Measurements from ENCODE around the gene USP17L27.
"Not testable (repeated sequence)": the region's sequence is repeated elsewhere in the genome, so short reads cannot be mapped to it uniquely, and the experiment has no call there.

The USP17L27 gene
- total RNA-seq, result 0 reads per million in 2 experiments

- not testable (repeated sequence) for DNase-seq (ENCODE audit: low read depth)
Observed at GRCh38 chr4:9343848-9344247, at the start of gene USP17L27. Gene USP17L27, plus strand, starts transcription at chr4:9344148. Its CDS starts 0 bp downstream, at chr4:9344148.

GRCh38 chr4:9324191-9324590, 19.8 kb upstream of the USP17L27 start:
- DNase-seq (ENCODE audit: low read depth), result not testable (repeated sequence)

DNA sequence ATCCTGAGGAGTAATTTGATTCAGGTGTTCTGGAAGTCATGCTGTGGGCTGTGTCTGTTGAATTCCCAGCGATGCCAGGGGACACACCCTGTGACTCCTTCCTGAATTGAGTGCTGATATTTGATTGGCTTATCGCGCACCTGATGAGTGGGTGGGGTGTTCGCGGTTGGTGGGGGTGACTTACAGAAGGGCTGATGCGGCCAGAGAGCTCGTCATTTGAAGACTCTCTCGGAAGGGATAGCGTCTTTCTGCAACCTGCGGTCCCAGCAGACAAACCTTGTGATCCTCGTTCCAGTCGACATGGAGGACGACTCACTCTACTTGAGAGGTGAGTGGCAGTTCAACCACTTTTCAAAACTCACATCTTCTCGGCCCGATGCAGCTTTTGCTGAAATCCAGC, 19.1 kb upstream of the USP17L27 start, which contains the start of gene USP17L24:
TSS of gene USP17L24 (plus strand) at position 301 of the 400 bp plus-strand sequence. CDS start at position 301, 0 bp downstream.
- not testable (repeated sequence) for DNase-seq (ENCODE audit: low read depth)

- not testable (repeated sequence) for DNase-seq (ENCODE audit: low read depth)
Observed at GRCh38 chr4:9329611-9330010, 14.3 kb upstream of the USP17L27 start, which contains the start of gene USP17L25. Gene USP17L25, plus strand, starts transcription at chr4:9329911. Its CDS starts 0 bp downstream, at chr4:9329911.

- DNase-seq (ENCODE audit: low read depth), result not testable (repeated sequence)
Observed at GRCh38 chr4:9334358-9334757, 9.6 kb upstream of the USP17L27 start, which contains the start of gene USP17L26. Gene USP17L26, plus strand, starts transcription at chr4:9334658. Its CDS starts 0 bp downstream, at chr4:9334658.

DNA sequence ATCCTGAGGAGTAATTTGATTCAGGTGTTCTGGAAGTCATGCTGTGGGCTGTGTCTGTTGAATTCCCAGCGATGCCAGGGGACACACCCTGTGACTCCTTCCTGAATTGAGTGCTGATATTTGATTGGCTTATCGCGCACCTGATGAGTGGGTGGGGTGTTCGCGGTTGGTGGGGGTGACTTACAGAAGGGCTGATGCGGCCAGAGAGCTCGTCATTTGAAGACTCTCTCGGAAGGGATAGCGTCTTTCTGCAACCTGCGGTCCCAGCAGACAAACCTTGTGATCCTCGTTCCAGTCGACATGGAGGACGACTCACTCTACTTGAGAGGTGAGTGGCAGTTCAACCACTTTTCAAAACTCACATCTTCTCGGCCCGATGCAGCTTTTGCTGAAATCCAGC, 4.8 kb upstream of the USP17L27 start, which contains the start of gene USP17L5:
TSS of gene USP17L5 (plus strand) at position 301 of the 400 bp plus-strand sequence. CDS start at position 301, 0 bp downstream.
- not testable (repeated sequence) for DNase-seq (ENCODE audit: low read depth)

DNA sequence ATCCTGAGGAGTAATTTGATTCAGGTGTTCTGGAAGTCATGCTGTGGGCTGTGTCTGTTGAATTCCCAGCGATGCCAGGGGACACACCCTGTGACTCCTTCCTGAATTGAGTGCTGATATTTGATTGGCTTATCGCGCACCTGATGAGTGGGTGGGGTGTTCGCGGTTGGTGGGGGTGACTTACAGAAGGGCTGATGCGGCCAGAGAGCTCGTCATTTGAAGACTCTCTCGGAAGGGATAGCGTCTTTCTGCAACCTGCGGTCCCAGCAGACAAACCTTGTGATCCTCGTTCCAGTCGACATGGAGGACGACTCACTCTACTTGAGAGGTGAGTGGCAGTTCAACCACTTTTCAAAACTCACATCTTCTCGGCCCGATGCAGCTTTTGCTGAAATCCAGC, 4.6 kb downstream of the USP17L27 start, which contains the start of gene USP17L28:
TSS of gene USP17L28 (plus strand) at position 301 of the 400 bp plus-strand sequence. CDS start at position 301, 0 bp downstream.
- DNase-seq (ENCODE audit: low read depth), result not testable (repeated sequence)

DNA sequence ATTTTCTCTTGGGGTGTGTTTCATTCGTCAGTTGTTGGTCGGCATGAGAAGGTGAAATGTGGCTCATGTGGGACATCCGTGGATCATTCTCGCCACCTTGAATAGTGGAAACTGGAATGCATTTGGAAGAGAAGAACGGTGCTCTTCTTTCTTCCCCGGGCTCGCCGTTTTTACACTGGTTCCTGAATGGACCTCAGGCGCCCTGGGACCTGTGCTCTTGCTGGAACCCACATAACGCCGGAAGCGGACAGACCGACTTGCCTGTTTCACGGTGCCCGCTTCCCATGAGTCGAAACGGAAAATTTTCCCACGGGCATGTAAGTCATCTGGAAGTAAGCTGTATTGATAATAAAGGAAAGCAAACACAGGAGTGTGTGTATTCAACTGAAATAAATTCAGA, 6.9 kb downstream of the USP17L27 start:
- DNase-seq (ENCODE audit: low read depth), result not testable (repeated sequence)

DNA sequence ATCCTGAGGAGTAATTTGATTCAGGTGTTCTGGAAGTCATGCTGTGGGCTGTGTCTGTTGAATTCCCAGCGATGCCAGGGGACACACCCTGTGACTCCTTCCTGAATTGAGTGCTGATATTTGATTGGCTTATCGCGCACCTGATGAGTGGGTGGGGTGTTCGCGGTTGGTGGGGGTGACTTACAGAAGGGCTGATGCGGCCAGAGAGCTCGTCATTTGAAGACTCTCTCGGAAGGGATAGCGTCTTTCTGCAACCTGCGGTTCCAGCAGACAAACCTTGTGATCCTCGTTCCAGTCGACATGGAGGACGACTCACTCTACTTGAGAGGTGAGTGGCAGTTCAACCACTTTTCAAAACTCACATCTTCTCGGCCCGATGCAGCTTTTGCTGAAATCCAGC, 9.4 kb downstream of the USP17L27 start, which contains the start of gene USP17L29:
TSS of gene USP17L29 (plus strand) at position 301 of the 400 bp plus-strand sequence. CDS start at position 301, 0 bp downstream.
- DNase-seq (ENCODE audit: low read depth), result not testable (repeated sequence)

DNA sequence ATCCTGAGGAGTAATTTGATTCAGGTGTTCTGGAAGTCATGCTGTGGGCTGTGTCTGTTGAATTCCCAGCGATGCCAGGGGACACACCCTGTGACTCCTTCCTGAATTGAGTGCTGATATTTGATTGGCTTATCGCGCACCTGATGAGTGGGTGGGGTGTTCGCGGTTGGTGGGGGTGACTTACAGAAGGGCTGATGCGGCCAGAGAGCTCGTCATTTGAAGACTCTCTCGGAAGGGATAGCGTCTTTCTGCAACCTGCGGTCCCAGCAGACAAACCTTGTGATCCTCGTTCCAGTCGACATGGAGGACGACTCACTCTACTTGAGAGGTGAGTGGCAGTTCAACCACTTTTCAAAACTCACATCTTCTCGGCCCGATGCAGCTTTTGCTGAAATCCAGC, 18.9 kb downstream of the USP17L27 start, which contains the start of gene USP17L30:
TSS of gene USP17L30 (plus strand) at position 301 of the 400 bp plus-strand sequence. CDS start at position 301, 0 bp downstream.
- DNase-seq (ENCODE audit: low read depth), result not testable (repeated sequence)

DNA sequence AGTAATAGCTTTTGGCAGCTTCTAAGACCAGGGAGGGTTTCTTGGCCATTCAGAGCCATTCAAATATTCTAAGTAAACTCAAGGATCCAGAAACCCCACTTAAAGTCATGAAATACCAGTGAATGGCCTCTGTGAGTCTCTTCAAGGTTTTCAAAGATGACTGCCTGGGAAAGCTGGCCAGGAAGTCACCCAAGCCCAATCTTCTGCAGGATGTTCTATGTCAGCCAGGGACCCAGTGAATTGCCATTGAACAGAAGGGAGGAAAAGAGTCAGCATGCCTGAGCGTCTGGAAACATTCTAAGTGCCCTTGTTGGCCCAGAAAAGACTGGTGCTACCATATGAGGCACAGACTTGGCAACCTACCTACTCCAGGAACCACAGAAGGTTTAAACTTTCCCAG, 35.9 kb downstream of the USP17L27 start:
- DNase-seq (ENCODE audit: low read depth), result not testable (repeated sequence)

DNA sequence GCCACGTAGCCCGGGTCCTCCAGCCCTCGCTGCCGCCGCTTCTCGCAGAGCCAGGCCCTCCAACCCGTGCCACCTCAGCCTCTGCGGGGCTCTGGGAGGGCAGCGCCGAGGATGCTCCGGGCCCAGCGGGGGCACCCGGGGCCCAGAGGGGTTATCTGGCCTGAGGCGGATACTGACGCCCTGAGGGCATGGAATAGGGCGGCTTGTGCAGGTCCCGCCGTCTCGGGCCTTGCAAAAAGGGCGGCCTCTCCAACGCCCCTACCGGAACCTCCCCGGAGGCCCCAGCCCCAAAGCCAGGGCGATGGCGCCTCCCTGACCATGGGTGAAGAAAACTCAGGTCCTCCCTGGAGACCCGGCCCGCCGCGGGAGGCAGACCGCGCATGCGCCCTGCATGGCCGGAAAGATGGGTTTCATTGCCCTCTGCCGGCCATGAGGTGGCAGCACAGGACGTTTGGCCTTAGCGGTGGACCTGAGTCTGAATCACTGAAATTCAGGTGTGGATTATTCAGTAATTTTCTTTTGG, 37.1 kb downstream of the USP17L27 start:
- peak; percentile 31 for DNase-seq (ENCODE audit: low read depth)

DNA sequence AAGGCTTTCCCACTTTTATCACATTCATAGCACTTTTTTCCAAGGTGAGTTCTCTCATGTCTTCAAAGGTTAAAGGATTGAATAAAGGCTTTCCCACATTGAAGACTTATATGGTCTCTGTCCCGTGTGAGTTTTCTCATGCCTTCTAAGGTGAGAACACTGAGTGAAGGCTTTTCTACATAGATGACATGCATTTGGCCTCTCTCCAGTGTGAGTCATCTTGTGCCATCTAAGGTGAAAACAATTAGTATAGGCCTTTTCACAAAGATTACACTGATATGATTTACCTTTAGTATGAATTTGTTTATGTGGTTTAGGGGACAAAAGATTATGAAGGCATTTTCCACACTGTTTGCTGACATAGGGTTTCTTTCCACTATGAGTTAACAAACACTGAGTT, 40.2 kb downstream of the USP17L27 start:
- DNase-seq (ENCODE audit: low read depth), result no peak

GRCh38 chr4:9389001-9389400, 45.1 kb downstream of the USP17L27 start:
- not testable (repeated sequence) for DNase-seq (ENCODE audit: low read depth)
